Spleen (tissue), 7 donors: ENCODE results near the gene FILIP1.

Experiments
- POLR2AphosphoS5 ChIP-seq, 3 donors: sonication (generic); formaldehyde crosslinking; IDR thresholded peaks; one replicate each; pipeline ENCODE4 v1.5.1; 2017; ENCODE audit warnings: antibody characterized with exemption in 3 of 3
- TF ChIP-seq, protein P1 (sequence below), 11 experiments: fragments of 200-600 bp in 7 of 11; fragments of 450-650 bp in 4 of 11; sonication (generic) in 4 of 11; IDR thresholded peaks in 8 of 11; conservative IDR thresholded peaks in 3 of 11; 1 replicate in 7 of 11; 2 replicates in 4 of 11; pipeline versions ENCODE4 v1.4.0 to v1.8.0; 2016 to 2021; ENCODE audit warnings: antibody characterized with exemption in 11 of 11, inconsistent platforms in 4 of 11, mild to moderate bottlenecking in 1 of 11
- donor health status: DM: no; HTN: no; CAD: no; lungs with moderate emphysema.
- donor health status: DM: no; HTN: no; CAD: no.
- donor health status: DM: no; HTN: no; CAD: no.

- TF ChIP-seq POLR2AphosphoS5 (IDR thresholded peaks at IDR 0.05) = no peak
- TF ChIP-seq, protein P1, sequence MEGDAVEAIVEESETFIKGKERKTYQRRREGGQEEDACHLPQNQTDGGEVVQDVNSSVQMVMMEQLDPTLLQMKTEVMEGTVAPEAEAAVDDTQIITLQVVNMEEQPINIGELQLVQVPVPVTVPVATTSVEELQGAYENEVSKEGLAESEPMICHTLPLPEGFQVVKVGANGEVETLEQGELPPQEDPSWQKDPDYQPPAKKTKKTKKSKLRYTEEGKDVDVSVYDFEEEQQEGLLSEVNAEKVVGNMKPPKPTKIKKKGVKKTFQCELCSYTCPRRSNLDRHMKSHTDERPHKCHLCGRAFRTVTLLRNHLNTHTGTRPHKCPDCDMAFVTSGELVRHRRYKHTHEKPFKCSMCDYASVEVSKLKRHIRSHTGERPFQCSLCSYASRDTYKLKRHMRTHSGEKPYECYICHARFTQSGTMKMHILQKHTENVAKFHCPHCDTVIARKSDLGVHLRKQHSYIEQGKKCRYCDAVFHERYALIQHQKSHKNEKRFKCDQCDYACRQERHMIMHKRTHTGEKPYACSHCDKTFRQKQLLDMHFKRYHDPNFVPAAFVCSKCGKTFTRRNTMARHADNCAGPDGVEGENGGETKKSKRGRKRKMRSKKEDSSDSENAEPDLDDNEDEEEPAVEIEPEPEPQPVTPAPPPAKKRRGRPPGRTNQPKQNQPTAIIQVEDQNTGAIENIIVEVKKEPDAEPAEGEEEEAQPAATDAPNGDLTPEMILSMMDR (IDR thresholded peaks at IDR 0.05 in 8 of 11, conservative IDR thresholded peaks at IDR 0.05 in 3 of 11) = no peak
Measured at GRCh38 chr6:75427329-75427728, 66.3 kb downstream of the FILIP1 start.
